CD4-positive, alpha-beta T cell treated with Interleukin-17A for 1 hour (primary cell): ENCODE data around the gene TNS3.
"Not testable (repeated sequence)": the region's sequence is repeated elsewhere in the genome, so short reads cannot be mapped to it uniquely, and the experiment has no call there.

Source experiments
- DNase-seq: peaks from one replicate; pipeline ENCODE4 v3.0.0-alpha.2; 2020

Gene TNS3

GRCh38 chr7:47559306-47560220, 22.3 kb downstream of the TNS3 start:
- DNase-seq: no peak

DNA sequence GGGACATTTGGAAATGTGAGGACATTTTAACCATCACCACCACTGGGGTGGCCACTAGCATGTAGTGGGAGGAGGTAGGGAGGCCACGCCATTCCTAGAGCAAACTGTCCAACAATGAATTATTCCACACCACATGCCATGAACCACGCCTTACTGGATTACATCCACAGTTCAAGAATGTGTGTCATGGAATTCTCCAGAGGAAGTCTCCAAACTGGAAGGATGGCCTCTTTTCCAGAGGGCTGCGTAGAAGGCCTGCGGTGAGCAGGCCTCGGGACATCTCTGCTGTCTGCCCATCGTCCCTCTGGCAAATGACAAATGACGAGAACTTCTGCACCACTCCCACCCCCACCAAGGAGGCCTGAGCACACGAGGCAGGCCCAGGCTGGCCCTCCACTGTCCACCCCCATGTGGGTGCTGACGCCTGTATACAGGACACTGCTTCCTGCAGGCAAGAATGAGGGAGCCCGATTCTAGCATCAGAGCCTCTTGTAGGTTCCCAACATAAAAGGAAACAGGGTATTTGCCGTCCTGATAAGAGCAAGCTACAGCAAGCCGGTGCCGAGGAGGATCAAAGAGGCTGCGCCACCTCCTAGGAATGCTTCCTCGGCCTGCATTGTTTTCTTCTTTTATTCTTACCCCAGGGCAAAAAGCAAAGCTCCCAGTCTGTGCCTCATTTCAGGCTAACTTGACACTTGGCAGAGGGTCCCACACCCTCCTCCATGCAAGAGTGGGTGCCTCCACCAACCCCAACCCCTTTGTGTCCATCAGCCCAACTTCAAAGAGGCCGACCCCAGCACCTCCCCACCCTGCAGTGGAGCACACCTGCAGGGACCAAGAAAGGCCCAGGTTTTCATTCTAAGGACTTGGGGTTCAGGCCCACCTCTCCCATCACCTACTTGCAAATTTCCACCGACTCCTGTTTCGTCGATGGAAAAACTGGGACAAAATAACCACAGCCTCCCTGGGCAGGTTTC, 23.9 kb downstream of the TNS3 start:
- DNase-seq: no peak

DNA sequence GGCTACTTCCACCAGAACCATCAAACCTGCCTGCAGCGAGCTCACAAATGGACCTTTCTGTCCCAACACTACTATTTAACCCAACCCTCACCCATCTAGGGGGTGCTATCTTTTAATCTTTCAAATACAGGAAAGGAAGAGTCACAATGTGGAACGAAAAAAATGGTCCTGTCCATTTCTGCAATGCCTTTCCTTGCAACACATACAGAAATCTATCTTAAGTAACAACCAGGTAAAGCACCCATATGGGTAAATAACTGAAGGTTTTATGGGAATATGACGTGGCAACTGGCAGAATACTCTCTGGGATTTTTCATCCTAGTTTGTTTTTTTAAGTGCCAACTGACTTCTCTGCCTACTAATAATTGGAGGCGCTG, 24.6 kb downstream of the TNS3 start:
- DNase-seq: no peak

GRCh38 chr7:47556511-47557180, 25.3 kb downstream of the TNS3 start:
- DNase-seq: no peak

- DNase-seq: no peak
Measured at GRCh38 chr7:47553309-47553708, 28.6 kb downstream of the TNS3 start.

GRCh38 chr7:47552621-47553020, 29.3 kb downstream of the TNS3 start:
- no peak for DNase-seq

DNA sequence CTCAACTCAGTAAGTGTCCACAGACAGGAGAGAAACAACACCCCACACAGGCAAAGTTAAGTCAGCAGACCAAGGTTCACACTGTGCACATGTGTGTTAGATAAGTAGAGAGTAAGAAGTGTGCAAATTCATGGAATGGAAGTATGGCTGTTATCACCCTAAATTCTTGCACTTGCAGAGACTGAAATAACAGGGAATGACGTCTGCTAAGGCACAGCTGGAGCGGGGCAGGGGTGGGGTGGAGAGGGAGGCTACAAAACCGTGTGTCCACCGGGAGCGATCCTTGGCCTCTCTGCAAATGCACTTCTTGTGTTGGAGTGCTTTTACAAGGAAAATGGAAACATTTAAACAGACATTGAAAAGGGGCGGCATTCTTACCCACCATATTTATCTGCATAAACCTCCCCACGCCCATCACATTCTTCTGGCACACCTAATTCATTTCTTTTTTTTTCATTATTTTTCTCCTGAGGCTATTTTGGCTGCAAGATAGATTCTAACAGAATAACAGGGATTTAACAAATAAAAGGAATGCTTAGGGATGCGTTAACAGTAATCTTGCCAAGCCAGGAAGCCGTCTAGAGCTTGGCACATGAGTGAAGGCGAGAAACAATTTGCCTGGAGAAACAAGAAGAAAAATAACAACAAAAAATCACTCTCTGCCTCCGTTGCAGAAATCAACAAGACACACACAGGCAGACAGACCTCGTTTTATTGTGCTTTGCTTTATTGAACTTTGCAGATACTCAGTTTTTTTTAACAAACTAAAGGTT, 30.1 kb downstream of the TNS3 start:
- no peak for DNase-seq

DNA sequence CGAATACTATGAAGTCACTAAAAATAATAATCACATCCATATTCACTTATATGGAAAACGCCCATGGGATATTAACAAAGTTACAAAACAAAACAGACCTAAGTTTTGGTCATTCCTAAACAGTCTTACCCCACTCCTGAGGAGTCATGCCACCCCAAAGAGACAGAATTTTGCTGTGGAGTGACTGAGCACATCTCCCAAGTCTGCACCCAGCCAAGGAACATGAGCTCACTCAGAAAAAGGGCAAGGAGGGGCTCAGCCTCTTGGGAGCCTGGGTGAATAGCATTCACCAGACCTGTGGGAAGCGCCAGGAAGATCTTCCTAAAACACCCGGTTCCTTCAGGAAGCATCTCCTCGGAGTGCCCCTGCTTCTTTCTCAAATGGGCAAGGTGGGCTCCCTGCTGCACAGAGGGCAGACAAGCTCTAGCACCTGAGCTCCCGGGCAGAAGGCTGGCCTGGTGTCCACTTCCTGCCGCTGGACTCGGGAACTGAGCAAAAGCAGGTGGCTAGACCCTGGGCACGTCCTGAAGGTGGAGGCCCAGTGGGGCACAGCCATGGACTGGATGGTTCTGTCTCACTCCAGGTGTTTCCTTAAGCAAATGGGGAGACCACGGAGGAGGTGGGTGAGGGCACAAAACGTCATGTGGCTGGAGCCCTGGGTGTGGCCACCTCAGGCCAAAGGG, 31.0 kb downstream of the TNS3 start:
- DNase-seq: no peak

DNA sequence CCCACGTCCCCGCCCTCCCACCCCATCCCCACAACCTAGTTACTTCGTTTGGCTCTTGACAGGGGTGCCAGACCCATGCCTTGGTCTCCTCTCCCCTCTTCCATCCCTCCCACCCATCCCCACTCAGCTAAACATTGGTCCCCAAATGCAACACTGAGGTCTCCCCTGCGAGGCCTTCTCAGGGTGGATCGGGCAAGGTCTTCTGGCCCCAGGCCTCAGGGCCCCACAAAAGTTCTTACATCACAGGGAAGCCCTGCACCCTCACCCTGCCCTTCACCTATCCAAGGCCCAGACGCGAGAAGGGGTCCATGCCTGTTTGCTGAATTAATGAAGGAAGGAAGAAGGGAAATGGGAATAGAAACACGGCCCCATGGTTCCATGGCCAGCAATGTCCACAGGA, 32.0 kb downstream of the TNS3 start:
- no peak for DNase-seq

DNA sequence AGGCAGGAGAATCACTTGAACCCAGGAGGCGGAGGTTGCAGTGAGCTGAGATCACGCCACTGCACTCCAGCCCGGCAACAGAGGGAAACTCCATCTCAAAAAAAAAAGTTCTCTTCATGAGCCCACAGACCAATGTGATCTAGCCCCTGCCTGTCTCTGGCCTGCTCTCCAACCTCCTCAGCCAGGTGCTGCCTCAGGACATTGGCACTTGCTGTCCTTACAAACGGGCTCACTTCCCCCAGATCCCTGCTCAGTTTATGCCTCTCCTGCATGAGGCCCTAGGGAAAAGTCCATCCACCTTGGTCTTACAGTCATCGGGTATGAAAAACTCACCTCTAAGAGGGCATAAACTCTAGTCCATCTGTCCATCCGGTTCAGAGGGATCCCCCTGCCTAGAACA, 32.5 kb downstream of the TNS3 start:
- DNase-seq: no peak

- no peak for DNase-seq
Measured at GRCh38 chr7:47548546-47548945, 33.4 kb downstream of the TNS3 start.

DNA sequence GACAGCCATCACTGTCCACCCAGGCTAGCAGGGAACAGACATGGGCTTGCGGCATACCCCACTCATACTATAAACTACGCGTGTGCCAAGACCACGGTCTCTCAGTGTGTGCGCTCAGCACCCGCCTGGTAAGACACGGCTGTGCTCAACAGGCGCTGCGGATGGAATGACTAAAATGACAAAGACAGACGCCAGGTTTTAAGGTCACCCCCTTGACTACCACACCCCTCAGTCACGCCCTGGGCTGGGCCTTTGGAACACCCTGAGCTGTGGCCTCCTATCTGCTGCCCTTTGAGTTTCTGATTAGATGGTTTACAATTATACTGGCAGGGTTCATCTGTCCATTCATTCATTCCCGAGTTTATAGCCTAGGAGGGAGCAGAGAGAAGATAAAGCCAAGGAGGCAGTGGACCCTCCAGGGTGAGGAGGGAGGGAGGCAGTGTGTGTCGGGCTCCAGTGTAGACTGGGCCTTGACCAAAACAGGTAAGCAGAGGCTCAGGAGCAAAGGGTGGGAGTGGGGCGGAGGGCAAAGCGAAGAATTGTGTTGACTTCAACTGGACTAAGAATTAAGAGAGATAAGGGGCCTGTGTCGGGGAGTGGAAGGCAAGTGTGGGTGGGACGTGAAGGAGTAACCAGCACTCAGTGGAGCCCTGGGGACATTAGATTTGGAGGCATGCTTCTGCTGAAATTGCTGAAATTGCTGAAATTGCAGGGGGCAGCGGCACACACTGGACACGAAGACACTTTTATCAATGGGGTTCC, 35.0 kb downstream of the TNS3 start:
- DNase-seq: no peak

DNA sequence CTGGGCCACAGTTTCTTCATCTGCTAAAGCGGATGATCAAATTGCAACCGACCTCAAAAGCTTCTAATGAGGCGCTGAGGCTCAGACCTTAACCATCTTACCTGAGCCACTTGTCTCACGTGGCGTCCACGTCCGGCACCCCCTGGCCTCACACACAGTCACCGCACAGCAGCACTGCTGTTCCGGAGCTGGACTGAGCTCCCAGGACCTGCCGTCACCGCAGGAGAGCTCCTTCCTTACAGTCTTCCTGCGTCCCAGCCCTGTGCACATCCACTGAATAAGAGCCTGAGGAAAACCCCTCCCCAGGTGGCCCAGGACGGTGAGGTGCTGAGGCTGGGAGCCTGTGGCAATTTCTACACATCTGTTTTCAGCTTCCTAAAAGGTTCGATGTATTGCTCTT, 35.7 kb downstream of the TNS3 start:
- DNase-seq: no peak

GRCh38 chr7:47544416-47544815, 37.5 kb downstream of the TNS3 start:
- DNase-seq: no peak

- no peak for DNase-seq
Measured at GRCh38 chr7:47543714-47544113, 38.2 kb downstream of the TNS3 start.

DNA sequence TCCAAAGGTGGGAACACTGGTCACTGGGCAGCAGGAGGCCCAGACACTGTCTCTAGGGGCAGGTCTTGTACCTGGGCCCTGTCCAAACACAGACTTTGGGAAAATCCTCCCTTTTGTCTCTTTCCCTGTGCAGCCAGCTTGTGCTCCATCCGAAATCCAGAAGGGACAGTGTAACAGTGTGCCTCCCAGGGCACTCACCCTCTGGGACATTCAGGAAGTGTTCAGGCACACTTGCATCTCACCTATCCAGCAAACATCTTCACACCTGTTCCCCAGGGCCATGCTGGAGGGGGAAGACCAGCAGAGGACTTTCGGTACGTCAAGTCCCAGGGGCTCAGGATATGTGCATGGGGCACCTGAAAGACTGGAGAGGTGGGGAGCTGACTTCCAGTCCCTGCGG, 38.9 kb downstream of the TNS3 start:
- no peak for DNase-seq

DNA sequence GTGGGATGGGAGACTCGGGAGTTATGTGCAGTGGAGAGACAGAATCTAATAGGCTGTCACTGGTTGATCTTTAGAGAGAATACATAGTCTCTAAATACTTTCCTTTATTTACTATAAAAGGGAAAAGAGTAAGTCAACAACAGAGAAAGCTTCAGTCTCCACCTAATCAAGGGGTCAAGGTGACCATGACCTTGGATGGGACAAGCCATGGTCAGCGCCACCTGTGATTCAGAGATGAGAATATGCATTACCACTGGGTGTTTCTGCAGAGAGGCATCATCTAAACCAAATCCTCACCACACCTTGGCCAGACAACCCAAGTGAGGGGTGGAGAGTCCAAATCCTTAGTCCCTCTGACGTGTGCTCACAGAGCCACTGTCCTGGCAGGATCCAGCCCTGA, 39.9 kb downstream of the TNS3 start:
- no peak for DNase-seq

DNA sequence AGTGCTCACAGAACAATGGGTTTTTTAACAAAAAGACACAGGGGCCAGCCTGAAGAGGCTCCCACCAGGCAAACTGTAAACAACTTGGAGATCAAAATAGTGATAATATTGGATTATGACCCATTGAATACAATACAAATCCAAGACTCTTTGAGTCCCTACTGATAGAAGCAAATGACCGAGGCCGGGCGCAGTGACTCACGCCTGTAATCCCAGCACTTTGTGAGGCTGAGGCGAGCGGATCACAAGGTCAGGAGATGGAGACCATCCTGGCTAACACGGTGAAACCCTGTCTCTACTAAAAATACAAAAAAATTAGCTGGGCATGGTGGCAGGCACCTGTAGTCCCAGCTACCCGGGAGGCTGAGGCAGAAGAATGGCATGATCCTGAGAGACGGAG, 40.4 kb downstream of the TNS3 start:
- not testable (repeated sequence) for DNase-seq

- DNase-seq: no peak
Measured at GRCh38 chr7:47540387-47541350, 41.2 kb downstream of the TNS3 start.

DNA sequence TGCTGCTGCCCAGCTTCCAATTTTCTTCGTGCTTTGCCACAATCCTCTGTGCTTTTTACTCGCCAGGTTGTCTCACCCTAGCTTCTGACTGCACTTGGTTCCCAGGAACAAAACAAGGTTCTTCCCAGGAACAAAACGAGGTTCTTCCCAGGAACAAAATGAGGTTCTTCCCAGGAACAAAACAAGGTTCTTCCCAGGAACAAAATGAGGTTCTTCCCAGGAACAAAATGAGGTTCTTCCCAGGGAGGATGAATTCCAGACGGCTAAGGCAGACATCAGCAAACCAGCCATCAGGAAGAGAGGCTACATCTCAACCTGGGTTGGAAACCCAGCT, 41.9 kb downstream of the TNS3 start:
- DNase-seq: no peak
